HFF-Myc (cell line): Measurements from ENCODE around the gene DAAM1.

Source experiments
- DNase-seq: peaks from one replicate; pipeline ENCODE4 v3.0.0-alpha.2; 2011; ENCODE audit warnings: low read depth; ENCODE audit errors: extremely low read depth
- H3K4me3 ChIP-seq: replicated peaks from 2 replicates; pipeline ENCODE4 v1.5.1; 2011; ENCODE audit warnings: low read depth, mild to moderate bottlenecking, control low read depth, low read length
- CTCF ChIP-seq: IDR thresholded peaks from 2 replicates; pipeline ENCODE4 v1.5.1; 2012; ENCODE audit warnings: mild to moderate bottlenecking, low read depth, low read length, control low read depth; ENCODE audit errors: missing control alignments

The DAAM1 gene

GRCh38 chr14:59269466-59269865, 81.0 kb downstream of the DAAM1 start:
- DNase-seq = no peak
- TF ChIP-seq CTCF = no peak
- no peak overlapping the region for H3K4me3 ChIP-seq

- H3K4me3 ChIP-seq = no peak overlapping the region
- DNase-seq = no peak
- no peak for TF ChIP-seq CTCF
Measured at GRCh38 chr14:59271256-59271655, 82.8 kb downstream of the DAAM1 start.

GRCh38 chr14:59271734-59272133, 83.3 kb downstream of the DAAM1 start:
- DNase-seq = no peak
- no peak for TF ChIP-seq CTCF
- H3K4me3 ChIP-seq = no peak overlapping the region

- no peak for TF ChIP-seq CTCF
- H3K4me3 ChIP-seq = no peak overlapping the region
- DNase-seq = no peak
Measured at GRCh38 chr14:59272633-59273032, 84.2 kb downstream of the DAAM1 start.

- no peak for TF ChIP-seq CTCF
- H3K4me3 ChIP-seq = no peak overlapping the region
- DNase-seq = no peak
Measured at GRCh38 chr14:59273737-59274136, 85.3 kb downstream of the DAAM1 start.

- DNase-seq = no peak
- TF ChIP-seq CTCF = no peak
- no peak overlapping the region for H3K4me3 ChIP-seq
Measured at GRCh38 chr14:59274991-59275391, 86.5 kb downstream of the DAAM1 start.

- TF ChIP-seq CTCF = no peak
- peak; percentile 68 for DNase-seq
- H3K4me3 ChIP-seq = no peak overlapping the region
Measured at GRCh38 chr14:59275668-59276067, 87.2 kb downstream of the DAAM1 start.
